GM12873 (cell line): Measurements from ENCODE around the gene ZC3H10.

Source experiments
- TF ChIP-seq, protein P1 (sequence below): IDR thresholded peaks from 2 replicates; pipeline ENCODE4 v1.5.1; 2012; ENCODE audit warnings: low read depth, mild to moderate bottlenecking, moderate library complexity, low read length, control low read depth; ENCODE audit not compliant: insufficient read depth; ENCODE audit errors: missing control alignments

ZC3H10 gene

GRCh38 chr12:56124133-56124532 is 6.1 kb downstream of the ZC3H10 start:
- TF ChIP-seq, protein P1, sequence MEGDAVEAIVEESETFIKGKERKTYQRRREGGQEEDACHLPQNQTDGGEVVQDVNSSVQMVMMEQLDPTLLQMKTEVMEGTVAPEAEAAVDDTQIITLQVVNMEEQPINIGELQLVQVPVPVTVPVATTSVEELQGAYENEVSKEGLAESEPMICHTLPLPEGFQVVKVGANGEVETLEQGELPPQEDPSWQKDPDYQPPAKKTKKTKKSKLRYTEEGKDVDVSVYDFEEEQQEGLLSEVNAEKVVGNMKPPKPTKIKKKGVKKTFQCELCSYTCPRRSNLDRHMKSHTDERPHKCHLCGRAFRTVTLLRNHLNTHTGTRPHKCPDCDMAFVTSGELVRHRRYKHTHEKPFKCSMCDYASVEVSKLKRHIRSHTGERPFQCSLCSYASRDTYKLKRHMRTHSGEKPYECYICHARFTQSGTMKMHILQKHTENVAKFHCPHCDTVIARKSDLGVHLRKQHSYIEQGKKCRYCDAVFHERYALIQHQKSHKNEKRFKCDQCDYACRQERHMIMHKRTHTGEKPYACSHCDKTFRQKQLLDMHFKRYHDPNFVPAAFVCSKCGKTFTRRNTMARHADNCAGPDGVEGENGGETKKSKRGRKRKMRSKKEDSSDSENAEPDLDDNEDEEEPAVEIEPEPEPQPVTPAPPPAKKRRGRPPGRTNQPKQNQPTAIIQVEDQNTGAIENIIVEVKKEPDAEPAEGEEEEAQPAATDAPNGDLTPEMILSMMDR = no peak

DNA sequence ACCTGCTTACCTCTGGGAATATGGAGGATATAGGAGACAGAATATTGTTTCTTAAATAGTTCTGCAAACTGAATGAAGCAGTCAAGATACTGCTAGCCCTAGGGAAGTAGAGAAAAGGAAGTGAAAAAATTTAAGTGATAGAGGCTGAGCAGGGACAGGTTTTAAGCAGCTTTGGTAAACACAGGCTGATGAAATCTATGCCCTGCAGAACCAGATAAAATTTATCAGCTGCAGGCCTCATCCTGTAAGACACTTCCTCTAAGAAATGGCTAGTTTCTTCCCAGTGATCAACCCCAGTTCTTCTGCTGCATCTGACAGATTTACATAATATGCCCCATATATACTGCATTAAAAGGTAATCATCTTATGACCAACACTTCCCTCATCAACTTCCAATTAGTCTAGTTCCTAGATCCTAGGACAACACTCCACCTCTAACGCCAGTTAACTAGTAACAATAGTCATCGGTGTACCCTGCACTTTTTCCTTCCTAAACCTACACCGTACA is 8.7 kb downstream of the ZC3H10 start:
- TF ChIP-seq, protein P1 = no peak

DNA sequence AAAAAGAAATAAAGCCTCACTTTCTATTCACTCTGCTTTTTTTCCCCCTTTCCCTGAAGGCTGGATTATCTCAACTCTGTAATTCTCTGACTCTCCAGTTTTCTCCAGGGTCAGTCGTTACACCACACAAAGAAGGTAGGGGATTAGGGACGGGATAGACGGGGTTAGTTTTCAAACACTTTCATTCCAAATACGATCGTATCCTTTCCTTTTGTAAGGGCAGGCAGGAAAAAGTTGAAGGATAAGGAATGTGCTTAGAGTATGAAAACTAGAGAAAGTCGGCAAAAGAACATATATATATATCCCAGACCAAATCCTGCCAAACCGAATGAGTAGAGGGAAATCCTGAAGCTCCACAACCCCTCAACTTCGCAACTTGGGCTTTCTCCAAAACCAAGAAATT is 9.4 kb downstream of the ZC3H10 start:
- TF ChIP-seq, protein P1 = no peak

GRCh38 chr12:56127888-56128669 is 10.0 kb downstream of the ZC3H10 start, which contains the start of gene ESYT1:
Gene ESYT1 (plus strand): TSS chr12:56128267. CDS start chr12:56128320, 53 bp downstream.
- TF ChIP-seq, protein P1 = no peak

DNA sequence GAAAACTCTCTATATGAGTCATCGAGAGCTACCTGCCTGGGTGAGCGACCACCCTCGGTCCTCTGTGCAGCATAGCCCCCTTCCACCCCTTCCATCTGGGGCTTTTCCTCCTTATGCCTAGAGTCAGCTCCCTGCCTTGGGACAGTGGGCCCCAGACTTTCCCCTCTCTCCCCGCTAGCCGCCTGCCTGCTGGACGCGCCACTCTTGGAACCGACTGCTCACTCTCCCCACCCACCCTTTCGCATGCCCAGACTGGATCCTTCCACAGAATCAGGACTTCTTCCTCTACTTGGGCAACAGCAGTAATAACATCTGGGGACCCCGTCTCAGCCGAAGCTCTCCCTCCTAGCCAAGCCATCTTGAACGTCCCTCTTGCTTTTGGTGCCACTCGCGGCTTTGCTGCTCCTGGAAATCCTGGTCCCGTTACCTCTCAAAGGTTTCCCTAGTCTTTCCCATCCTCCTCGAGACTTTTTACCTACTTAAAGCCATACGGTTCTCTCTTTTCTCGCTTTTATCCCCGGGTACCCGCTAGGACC is 10.7 kb downstream of the ZC3H10 start:
- TF ChIP-seq, protein P1 = no peak

DNA sequence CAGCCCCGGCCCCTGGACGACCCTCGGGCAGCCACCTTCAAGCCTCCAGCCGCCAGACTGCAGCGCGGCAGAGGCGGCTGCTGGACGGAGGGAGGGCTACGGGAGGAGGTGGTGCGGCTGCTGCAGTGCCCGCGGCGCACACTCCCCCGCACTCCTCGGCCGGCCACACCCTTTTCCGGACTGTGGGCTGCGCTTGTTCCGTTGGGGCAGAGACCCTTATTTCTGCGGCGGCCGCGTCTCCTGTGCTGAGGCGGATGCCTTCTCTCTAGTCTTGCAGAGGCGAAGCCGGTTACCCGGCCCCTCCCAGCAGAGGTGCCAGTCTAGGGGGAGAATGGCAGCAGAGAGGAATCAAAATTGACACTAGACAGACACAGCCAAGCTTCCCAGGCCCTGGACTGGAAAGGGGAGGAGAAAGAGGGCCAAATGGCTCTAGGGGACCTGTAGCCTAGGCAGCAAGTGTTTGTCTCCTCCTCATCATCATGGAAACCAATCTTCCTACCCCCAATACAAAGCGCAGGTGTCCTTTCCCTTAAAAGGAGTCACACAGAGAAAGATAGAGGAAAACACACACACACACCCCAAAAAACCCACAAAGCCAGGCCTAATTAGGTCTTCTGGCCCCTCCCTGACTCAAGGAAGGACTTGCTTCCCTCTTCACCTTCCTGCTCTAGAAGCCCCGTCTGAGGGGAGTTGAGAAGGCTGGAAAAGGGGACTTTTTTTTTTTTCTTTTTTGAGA is 11.3 kb downstream of the ZC3H10 start:
- TF ChIP-seq, protein P1 = no peak

DNA sequence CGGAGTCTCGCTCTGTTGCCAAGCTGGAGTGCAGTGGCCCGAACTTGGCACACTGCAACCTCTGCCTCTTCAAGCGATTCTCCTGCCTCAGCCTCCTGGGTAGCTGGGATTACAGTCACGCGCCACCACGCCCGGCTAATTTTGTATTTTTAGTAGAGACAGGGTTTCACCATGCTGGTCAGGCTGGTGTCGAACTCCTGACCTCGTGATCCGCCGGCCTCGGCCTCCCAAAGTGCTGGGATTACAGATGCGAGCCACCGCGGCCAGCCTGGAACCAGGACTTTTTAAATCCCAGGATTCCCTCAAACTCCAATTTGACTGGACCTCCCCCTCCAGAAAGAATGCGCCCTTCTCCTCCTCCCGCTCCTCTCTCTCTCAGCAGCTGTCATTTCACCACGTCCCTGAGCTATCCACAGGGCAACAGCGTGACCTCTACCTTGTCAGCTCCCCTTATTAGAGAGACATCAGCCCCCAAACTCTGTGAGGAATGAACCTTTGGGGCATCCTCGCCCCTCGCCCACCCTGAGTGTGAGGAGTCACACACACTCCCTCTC is 12.0 kb downstream of the ZC3H10 start:
- TF ChIP-seq, protein P1 = no peak
